Measurements from ENCODE around the gene SNAP29. TPM values are rescaled to one million over a fixed set of nuclear protein-coding genes. Genes with fewer than 3 reads are reported as not detected.
"Not testable (repeated sequence)": the region's sequence is repeated elsewhere in the genome, so short reads cannot be mapped to it uniquely, and the experiment has no call there.

SNAP29 gene
- total RNA-seq, 1 donor from 2014 or later, result 34.6 TPM

DNA sequence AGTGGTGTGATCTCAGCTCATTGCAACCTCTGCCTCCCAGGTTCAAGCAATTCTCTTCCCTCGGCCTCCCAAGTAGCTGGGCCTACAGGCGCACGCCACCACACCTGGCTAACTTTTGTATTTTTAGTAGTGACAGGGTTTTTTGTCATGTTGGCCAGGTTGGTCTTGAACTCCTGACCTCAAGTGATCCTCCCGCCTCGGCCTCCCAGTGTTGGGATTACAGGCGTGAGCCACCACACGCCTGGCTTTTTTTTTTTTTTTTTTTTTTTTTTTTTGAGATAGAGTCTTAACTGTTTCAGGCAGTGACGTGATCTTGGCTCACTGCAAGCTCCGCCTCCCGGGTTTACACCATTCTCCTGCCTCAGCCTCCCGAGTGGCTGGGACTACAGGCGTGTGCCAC, 71.6 kb downstream of the SNAP29 start:
- not testable (repeated sequence) for DNase-seq (ENCODE audit: low spot score)

DNA sequence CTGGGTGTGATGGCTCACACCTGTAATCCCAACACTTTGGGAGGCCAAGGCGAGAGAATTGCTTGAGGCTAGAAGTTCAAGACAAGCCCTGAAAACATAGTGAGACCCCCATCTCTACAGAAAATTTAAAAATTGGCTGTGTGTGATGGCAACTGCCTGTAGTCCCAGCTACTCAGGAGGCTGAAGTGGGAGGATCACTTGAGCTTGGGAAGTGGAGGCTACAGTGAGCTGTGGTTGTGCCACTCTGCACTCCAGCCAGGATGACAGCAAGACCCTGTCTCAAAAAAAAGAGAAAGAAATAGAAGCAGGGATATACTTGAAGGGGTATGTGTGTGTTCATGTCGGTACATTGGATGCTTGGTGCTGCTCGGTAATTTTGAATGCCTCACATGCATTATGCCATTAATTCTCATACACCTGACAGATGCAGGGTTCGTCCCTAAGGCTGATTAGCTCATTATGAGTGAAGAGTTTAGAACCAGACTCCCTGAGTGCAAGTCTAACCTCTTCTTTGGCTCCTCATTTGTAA, 72.4 kb downstream of the SNAP29 start:
- DNase-seq (ENCODE audit: low spot score), result no peak

DNA sequence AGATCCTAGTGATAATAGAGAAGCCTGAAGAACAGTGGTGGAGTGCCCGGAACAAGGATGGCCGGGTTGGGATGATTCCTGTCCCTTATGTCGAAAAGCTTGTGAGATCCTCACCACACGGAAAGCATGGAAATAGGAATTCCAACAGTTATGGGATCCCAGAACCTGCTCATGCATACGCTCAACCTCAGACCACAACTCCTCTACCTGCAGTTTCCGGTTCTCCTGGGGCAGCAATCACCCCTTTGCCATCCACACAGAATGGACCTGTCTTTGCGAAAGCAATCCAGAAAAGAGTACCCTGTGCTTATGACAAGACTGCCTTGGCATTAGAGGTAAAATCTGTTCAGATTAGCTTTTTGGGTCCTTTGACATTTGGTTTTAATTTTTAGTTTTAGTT, 75.1 kb downstream of the SNAP29 start:
- DNase-seq (ENCODE audit: low spot score), result no peak

DNA sequence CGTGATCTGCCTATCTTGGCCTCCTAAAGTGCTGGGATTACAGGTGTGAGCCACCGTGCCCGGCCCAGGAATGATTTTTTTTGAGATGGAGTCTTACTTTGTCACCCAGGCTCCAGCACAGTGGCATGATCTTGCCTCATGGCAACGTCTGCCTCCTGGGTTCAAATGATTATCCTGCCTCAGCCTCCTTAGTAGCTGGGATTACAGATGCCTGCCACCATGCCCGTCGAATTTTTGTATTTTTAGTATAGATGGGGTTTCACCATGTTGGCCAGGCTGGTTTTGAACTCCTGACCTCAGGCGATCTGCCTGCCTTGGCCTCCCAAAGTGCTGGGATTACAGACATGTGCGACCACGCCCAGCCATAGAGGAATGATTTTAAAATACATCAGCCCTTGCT, 76.2 kb downstream of the SNAP29 start:
- DNase-seq (ENCODE audit: low spot score), result not testable (repeated sequence)

DNA sequence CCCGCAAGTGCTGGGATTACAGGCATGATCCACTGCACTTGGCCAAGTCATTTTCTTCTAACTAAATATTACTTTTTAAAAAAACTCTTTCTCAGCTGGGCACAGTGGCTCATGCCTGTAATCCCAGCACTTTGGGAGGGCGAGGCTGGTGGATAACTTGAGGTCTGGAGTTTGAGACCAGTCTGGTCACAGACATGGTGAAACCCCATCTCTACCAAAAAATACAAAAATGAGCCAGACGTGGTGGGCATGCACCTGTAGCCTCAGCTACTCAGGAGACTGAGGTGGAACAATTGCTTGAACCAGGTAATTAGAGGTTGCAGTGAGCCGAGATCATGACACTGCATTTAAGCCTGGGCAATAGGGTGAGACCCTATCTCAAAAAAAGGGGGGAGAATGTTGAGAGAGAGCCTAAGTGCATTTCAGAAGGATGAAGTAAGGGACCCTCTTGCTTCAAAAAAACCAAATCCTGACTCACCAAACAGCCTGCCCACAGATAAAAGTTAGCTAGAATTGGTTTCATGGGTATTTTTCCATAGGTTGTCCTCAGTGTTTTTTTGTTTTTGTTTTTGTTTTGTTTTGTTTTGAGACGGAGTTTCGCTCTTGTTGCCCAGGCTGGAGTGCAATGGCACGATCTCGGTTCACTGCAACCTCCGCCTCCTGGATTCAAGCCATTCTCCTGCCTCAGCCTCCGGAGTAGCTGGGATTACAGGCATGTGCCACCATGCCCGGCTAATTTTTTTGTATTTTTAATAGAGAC, 77.2 kb downstream of the SNAP29 start:
- not testable (repeated sequence) for DNase-seq (ENCODE audit: low spot score)

DNA sequence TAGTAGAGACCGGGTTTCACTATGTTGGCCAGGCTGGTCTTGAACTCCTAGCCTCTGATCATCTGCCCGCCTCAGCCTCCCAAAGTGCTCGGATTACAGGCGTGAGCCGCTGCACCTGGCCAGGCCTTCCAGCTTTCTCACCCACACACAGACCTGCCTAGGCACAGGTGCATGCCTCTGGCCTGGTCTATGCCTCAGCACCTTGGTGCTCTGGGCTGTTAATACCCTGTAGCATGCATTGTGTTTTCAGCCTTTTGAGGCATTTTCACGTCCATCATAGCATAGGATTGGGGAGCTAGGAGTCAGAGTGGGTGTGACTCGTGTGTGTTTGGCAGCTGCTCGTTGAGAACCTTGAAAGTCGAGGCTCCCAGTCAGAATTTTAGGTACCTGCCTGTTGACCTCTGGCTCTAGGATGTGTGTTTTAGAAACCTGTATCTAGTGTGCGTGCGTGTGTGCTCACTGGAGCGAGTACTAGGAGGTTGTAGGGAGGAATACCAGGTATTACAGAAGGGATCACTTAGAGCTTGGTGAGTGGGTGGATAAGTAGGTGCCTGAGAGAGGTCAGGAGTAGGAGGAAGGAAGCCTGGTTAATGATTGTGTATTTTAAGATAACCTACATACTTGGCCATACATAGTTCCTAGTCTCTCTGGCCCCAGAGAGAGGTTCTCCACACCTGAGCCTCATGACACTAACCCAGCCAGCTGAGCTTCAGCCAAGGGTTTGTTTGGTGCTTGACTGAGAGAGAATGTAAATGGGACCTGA, 78.4 kb downstream of the SNAP29 start:
- peak; percentile 57 for DNase-seq (ENCODE audit: low spot score)

DNA sequence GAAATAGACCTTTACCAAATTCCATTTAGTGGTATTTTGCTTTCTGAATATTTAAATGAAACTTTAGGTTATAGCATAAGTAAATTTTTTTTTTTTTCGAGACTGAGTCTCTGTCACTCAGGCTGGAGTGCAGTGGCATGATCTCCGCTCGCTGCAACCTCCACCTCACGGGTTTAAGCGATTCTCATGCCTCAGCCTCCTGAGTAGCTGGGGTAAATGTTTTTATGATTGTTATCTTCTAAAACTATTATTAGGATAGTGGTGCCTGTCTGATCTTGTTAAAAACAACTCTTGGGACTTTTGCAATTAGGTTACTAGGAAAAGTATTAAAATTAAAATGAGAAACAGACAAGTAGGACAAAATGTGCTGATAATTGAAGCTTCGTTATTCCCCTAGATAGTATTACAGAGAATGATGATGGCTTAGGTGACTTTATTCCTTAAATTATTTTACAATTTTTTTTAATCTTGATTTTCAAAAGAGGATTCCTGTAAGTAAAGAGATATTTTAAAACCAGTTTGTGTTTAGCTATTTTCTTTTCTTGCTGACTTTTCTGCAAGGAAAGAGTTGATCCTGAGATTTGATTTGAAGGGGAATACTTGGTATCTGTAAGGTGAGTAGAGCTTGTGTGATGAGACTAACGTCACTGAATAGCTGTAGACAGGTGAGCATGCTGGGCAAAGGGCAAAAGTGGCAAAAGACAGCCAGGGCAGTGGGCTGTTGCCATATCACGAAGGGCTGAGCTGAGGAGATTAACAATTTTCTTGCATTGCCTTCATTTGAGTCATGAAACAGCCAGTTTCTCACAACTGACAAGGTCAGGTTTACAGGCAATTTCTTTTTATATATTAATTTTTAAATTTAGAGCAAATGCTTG, 79.2 kb downstream of the SNAP29 start:
- no peak for DNase-seq (ENCODE audit: low spot score)

DNA sequence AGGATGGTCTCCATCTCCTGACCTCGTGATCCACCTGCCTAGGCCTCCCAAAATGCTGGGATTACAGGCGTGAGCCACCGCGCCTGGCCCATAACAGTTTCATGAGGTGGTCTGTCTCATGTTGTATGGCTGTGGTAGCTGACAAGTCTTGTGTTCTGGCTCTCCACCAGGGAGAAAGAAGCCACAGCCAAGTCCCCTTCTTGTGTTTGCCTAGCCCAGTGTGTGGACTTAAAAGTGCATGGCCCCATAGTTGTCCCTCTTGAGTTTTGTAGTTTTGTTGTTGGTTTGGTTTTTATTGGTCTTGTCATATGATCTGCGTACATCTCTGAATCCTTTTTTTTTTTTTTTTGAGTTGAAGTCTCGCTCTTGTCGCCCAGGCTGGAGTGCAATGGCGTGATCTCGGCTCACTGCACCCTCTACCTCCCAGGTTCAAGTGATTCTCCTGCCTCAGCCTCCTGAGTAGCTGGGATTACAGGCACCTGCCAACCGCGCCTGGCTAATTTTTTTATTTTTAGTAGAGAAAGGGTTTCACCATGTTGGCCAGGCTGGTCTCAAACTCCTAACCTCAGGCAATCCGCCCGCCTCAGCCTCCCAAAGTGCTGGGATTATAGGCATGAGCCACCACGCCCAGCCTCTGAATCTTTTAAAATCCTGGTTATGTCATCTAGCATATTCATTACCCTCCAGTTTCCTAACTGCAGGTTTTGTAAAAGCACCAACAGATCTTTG, 80.8 kb downstream of the SNAP29 start:
- DNase-seq (ENCODE audit: low spot score), result not testable (repeated sequence)

DNA sequence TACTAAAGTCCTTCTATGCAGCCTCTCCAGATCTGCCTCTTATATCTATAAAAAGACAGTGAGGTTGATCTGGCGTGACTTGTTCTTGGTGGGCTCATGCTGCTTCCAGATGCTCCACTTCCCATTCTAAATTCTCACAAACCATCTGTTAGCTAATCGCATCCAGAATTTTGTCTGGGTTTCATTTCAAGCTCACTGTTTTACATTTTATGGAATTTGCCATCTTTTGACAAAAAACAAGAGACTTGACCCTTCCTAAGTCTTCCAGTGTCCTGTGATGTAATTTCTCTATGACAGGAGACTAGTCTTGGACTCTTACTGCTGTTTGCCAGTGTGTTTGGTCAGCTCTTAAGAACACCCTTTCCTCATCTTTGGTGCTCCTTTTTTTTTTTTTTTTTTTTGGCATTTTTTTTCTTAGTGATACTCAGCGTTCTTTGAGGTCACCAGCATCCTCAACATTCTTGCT, 81.4 kb downstream of the SNAP29 start:
- DNase-seq (ENCODE audit: low spot score), result no peak

Other genes starting within 250 kb of the SNAP29 start
- 0.58 TPM for gene SERPIND1, start 84.9 kb upstream of the SNAP29 start, total RNA-seq
- gene PI4KA, start 196 bp upstream of the SNAP29 start, total RNA-seq, result 100 TPM
- gene CRKL, start 58.4 kb downstream of the SNAP29 start, total RNA-seq, result 54.1 TPM
- gene AIFM3, start 108.2 kb downstream of the SNAP29 start, total RNA-seq, result 8.3 TPM
- 93.5 TPM for gene LZTR1, start 123.3 kb downstream of the SNAP29 start, total RNA-seq
- gene THAP7, start 143.1 kb downstream of the SNAP29 start, total RNA-seq, result 27.5 TPM
- gene P2RX6, start 156.2 kb downstream of the SNAP29 start, total RNA-seq, result 2.4 TPM
- gene SLC7A4, start 173.6 kb downstream of the SNAP29 start, total RNA-seq, result 5.6 TPM
- not detected for gene LRRC74B, start 186.9 kb downstream of the SNAP29 start, total RNA-seq